WTC11 (cell line): ENCODE data around the gene GRID2. TPM values are rescaled to one million over a fixed set of nuclear protein-coding genes. Genes with fewer than 3 reads are reported as not detected.

Experiments used
- ATAC-seq: fragments of 200-7000 bp; cut with Tn5 transposase; 2 replicates; pipeline ENCODE4 v1.10.0; 2021; ENCODE audit warnings: mild to moderate bottlenecking, moderate library complexity
- CTCF ChIA-PET: fragments of 300-600 bp; sonication (Branson Sonifier 250); formaldehyde crosslinking; loops from one replicate; lab custom pipeline; 2021; ENCODE audit warnings: antibody characterized with exemption; lab: Charles Lee
- POLR2A ChIA-PET: fragments of 350-600 bp; sonication (Branson Sonifier 250); formaldehyde crosslinking; loops from one replicate; lab custom pipeline; 2021; ENCODE audit warnings: antibody characterized with exemption; lab: Charles Lee
- DNase-seq: peaks from one replicate; pipeline ENCODE4 v3.0.0; 2021; ENCODE audit warnings: low spot score
- H3K27ac Mint-ChIP-seq: 2 replicates; pipeline ENCODE4 v1.8.0; 2021; ENCODE audit warnings: mixed read lengths
- H3K27me3 Mint-ChIP-seq: 2 replicates; pipeline ENCODE4 v1.8.0; 2021; ENCODE audit warnings: low read depth, mild to moderate bottlenecking, moderate library complexity, mixed read lengths
- H3K36me3 Mint-ChIP-seq: 2 replicates; pipeline ENCODE4 v1.8.0; 2021; ENCODE audit warnings: mixed read lengths
- H3K4me1 Mint-ChIP-seq: 2 replicates; pipeline ENCODE4 v1.8.0; 2022; ENCODE audit warnings: mixed read lengths
- H3K4me3 Mint-ChIP-seq: 2 replicates; pipeline ENCODE4 v1.8.0; 2021; ENCODE audit warnings: mild to moderate bottlenecking, moderate library complexity, mixed read lengths
- H3K9me3 Mint-ChIP-seq: 2 replicates; pipeline ENCODE4 v1.8.0; 2021; ENCODE audit warnings: mixed read lengths
- EMX1 ChIP-seq: fragments of 250-450 bp; sonication (Bioruptor Pico); IDR thresholded peaks from 2 replicates; pipeline ENCODE4 v1.8.0; 2021; ENCODE audit warnings: mild to moderate bottlenecking
- ETV6 ChIP-seq: sonication (generic); formaldehyde crosslinking; IDR thresholded peaks from 2 replicates; pipeline ENCODE4 v1.8.1; 2022; ENCODE audit warnings: mild to moderate bottlenecking, missing genetic modification reagents
- FOXP1 ChIP-seq: sonication (generic); formaldehyde crosslinking; IDR thresholded peaks from 2 replicates; pipeline ENCODE4 v1.8.0; 2022; ENCODE audit warnings: missing genetic modification reagents, mild to moderate bottlenecking, moderate library complexity, borderline replicate concordance
- JUN ChIP-seq: sonication (generic); formaldehyde crosslinking; IDR thresholded peaks from 2 replicates; pipeline ENCODE4 v1.8.0; 2023; ENCODE audit warnings: mild to moderate bottlenecking, missing genetic modification reagents
- MYBL2 ChIP-seq: sonication (generic); formaldehyde crosslinking; IDR thresholded peaks from 2 replicates; pipeline ENCODE4 v1.8.1; 2023; ENCODE audit warnings: mild to moderate bottlenecking, moderate library complexity, missing genetic modification reagents
- NR3C1 ChIP-seq: sonication (generic); formaldehyde crosslinking; conservative IDR thresholded peaks from 2 replicates; pipeline ENCODE4 v1.8.1; 2023; ENCODE audit warnings: low read depth, mild to moderate bottlenecking, missing genetic modification reagents
- ZNF121 ChIP-seq: sonication (generic); formaldehyde crosslinking; IDR thresholded peaks from 2 replicates; pipeline ENCODE4 v1.8.0; 2023; ENCODE audit warnings: missing genetic modification reagents
- total RNA-seq: library from RNA; stranded (reverse); gene quantifications from 3 replicates; pipeline ENCODE4 v1.2.3, GENCODE V29; 2021
- TF ChIP-seq, protein P1 (sequence below): sonication (generic); formaldehyde crosslinking; IDR thresholded peaks from 2 replicates; pipeline ENCODE4 v1.8.1; 2023; ENCODE audit warnings: mild to moderate bottlenecking, moderate library complexity, missing genetic modification reagents
- TF ChIP-seq, protein P2 (sequence below): fragments of 250-450 bp; sonication (Bioruptor Pico); IDR thresholded peaks from 2 replicates; pipeline ENCODE4 v1.9.0; 2021; ENCODE audit warnings: mild to moderate bottlenecking
- TF ChIP-seq, protein P3 (sequence below): sonication (generic); formaldehyde crosslinking; conservative IDR thresholded peaks from 2 replicates; pipeline ENCODE4 v1.8.1; 2022; ENCODE audit warnings: mild to moderate bottlenecking, missing genetic modification reagents
- TF ChIP-seq, protein P4 (sequence below): sonication (generic); formaldehyde crosslinking; IDR thresholded peaks from 2 replicates; pipeline ENCODE4 v1.8.1; 2022; ENCODE audit warnings: missing genetic modification reagents, borderline replicate concordance
- TF ChIP-seq, protein P5 (sequence below): sonication (generic); formaldehyde crosslinking; IDR thresholded peaks from 2 replicates; pipeline ENCODE4 v1.8.1; 2023; ENCODE audit warnings: mild to moderate bottlenecking, missing genetic modification reagents
- TF ChIP-seq, protein P6 (sequence below): fragments of 250-450 bp; sonication (Bioruptor Pico); IDR thresholded peaks from 2 replicates; pipeline ENCODE4 v1.9.0; 2021; ENCODE audit warnings: mild to moderate bottlenecking, borderline replicate concordance
- TF ChIP-seq, protein P7 (sequence below): sonication (generic); formaldehyde crosslinking; IDR thresholded peaks from 2 replicates; pipeline ENCODE4 v1.8.1; 2022; ENCODE audit warnings: low read depth, mild to moderate bottlenecking, moderate library complexity, missing genetic modification reagents, borderline replicate concordance
- TF ChIP-seq, protein P8 (sequence below): fragments of 250-450 bp; sonication (Bioruptor Pico); IDR thresholded peaks from 2 replicates; pipeline ENCODE4 v1.9.0; 2021; ENCODE audit warnings: mild to moderate bottlenecking
- TF ChIP-seq, protein P9 (sequence below): sonication (generic); formaldehyde crosslinking; IDR thresholded peaks from 2 replicates; pipeline ENCODE4 v1.8.0; 2022; ENCODE audit warnings: mild to moderate bottlenecking, missing genetic modification reagents
- TF ChIP-seq, protein P10 (sequence below): fragments of 250-450 bp; sonication (Bioruptor Pico); IDR thresholded peaks from 2 replicates; pipeline ENCODE4 v2.1.2; 2022; ENCODE audit warnings: mild to moderate bottlenecking, moderate library complexity

The GRID2 gene
- total RNA-seq, 1 experiment from 2014 or later = 26.8 TPM

DNA sequence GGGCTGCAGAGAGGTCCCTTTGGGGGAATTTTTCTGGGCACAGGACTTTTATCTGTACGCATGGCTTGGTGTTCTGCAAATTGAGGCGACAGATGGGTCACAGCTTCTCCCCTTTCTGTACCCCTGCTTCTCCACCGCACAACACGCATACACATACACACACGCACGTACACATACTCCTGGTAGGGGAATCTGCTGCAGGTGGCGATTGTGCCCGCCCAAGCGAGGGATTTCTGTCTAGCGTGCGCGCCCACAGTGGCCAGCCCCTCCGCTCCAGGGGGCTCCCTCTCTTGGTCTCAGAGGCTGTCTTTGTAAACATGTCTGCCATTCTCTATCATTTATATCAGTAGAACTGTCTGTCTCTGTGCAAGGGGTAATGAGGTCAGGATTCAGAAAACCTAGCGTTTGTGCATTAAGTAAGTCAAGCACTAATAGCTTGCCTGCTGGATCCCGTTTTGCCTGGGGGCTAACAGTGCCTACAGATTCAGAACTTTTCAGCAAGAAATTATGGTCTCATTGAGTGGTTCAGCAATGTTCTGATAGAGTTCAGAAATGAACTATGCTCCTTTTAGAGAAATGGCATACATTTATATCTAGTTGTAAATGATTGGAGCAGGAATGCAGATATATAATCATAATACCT lies 2.2 kb downstream of the GRID2 start:
- Mint-ChIP-seq H3K4me3 (peak overlapping the region; percentile 93), H3K36me3 (no peaks in the 10 kb centered on the region), H3K9me3 (no peaks in the 10 kb centered on the region), H3K27me3 (no peaks in the 10 kb centered on the region), H3K4me1 (peaks cover 51% of the 10 kb centered on the region), H3K27ac (peak overlapping the region; percentile 97)
- DNase-seq = peak; percentile 42
- ChIA-PET POLR2A (interaction anchor here (0.6 to 1.3 kb wide), 3 partner anchors 47 to 140 kb away, joined by 3 to 8 read pairs (median 3); no protein-coding TSS in a partner anchor), CTCF (no interaction called here)
- ATAC-seq = peak; percentile 11
- TF ChIP-seq, protein P1, sequence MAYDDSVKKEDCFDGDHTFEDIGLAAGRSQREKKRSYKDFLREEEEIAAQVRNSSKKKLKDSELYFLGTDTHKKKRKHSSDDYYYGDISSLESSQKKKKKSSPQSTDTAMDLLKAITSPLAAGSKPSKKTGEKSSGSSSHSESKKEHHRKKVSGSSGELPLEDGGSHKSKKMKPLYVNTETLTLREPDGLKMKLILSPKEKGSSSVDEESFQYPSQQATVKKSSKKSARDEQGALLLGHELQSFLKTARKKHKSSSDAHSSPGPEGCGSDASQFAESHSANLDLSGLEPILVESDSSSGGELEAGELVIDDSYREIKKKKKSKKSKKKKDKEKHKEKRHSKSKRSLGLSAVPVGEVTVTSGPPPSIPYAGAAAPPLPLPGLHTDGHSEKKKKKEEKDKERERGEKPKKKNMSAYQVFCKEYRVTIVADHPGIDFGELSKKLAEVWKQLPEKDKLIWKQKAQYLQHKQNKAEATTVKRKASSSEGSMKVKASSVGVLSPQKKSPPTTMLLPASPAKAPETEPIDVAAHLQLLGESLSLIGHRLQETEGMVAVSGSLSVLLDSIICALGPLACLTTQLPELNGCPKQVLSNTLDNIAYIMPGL = no peak
- no peak for TF ChIP-seq FOXP1 (CRISPR knock-in tag)
- TF ChIP-seq, protein P2, sequence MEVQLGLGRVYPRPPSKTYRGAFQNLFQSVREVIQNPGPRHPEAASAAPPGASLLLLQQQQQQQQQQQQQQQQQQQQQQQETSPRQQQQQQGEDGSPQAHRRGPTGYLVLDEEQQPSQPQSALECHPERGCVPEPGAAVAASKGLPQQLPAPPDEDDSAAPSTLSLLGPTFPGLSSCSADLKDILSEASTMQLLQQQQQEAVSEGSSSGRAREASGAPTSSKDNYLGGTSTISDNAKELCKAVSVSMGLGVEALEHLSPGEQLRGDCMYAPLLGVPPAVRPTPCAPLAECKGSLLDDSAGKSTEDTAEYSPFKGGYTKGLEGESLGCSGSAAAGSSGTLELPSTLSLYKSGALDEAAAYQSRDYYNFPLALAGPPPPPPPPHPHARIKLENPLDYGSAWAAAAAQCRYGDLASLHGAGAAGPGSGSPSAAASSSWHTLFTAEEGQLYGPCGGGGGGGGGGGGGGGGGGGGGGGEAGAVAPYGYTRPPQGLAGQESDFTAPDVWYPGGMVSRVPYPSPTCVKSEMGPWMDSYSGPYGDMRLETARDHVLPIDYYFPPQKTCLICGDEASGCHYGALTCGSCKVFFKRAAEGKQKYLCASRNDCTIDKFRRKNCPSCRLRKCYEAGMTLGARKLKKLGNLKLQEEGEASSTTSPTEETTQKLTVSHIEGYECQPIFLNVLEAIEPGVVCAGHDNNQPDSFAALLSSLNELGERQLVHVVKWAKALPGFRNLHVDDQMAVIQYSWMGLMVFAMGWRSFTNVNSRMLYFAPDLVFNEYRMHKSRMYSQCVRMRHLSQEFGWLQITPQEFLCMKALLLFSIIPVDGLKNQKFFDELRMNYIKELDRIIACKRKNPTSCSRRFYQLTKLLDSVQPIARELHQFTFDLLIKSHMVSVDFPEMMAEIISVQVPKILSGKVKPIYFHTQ (CRISPR knock-in tag) = no peak
- TF ChIP-seq, protein P3, sequence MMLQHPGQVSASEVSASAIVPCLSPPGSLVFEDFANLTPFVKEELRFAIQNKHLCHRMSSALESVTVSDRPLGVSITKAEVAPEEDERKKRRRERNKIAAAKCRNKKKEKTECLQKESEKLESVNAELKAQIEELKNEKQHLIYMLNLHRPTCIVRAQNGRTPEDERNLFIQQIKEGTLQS (CRISPR knock-in tag) = no peak
- no peak for TF ChIP-seq EMX1 (CRISPR knock-in tag)
- TF ChIP-seq, protein P4, sequence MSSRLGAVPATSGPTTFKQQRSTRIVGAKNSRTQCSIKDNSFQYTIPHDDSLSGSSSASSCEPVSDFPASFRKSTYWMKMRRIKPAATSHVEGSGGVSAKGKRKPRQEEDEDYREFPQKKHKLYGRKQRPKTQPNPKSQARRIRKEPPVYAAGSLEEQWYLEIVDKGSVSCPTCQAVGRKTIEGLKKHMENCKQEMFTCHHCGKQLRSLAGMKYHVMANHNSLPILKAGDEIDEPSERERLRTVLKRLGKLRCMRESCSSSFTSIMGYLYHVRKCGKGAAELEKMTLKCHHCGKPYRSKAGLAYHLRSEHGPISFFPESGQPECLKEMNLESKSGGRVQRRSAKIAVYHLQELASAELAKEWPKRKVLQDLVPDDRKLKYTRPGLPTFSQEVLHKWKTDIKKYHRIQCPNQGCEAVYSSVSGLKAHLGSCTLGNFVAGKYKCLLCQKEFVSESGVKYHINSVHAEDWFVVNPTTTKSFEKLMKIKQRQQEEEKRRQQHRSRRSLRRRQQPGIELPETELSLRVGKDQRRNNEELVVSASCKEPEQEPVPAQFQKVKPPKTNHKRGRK (CRISPR knock-in tag) = no peak
- TF ChIP-seq, protein P5, sequence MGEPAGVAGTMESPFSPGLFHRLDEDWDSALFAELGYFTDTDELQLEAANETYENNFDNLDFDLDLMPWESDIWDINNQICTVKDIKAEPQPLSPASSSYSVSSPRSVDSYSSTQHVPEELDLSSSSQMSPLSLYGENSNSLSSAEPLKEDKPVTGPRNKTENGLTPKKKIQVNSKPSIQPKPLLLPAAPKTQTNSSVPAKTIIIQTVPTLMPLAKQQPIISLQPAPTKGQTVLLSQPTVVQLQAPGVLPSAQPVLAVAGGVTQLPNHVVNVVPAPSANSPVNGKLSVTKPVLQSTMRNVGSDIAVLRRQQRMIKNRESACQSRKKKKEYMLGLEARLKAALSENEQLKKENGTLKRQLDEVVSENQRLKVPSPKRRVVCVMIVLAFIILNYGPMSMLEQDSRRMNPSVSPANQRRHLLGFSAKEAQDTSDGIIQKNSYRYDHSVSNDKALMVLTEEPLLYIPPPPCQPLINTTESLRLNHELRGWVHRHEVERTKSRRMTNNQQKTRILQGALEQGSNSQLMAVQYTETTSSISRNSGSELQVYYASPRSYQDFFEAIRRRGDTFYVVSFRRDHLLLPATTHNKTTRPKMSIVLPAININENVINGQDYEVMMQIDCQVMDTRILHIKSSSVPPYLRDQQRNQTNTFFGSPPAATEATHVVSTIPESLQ = no peak
- TF ChIP-seq, protein P6, sequence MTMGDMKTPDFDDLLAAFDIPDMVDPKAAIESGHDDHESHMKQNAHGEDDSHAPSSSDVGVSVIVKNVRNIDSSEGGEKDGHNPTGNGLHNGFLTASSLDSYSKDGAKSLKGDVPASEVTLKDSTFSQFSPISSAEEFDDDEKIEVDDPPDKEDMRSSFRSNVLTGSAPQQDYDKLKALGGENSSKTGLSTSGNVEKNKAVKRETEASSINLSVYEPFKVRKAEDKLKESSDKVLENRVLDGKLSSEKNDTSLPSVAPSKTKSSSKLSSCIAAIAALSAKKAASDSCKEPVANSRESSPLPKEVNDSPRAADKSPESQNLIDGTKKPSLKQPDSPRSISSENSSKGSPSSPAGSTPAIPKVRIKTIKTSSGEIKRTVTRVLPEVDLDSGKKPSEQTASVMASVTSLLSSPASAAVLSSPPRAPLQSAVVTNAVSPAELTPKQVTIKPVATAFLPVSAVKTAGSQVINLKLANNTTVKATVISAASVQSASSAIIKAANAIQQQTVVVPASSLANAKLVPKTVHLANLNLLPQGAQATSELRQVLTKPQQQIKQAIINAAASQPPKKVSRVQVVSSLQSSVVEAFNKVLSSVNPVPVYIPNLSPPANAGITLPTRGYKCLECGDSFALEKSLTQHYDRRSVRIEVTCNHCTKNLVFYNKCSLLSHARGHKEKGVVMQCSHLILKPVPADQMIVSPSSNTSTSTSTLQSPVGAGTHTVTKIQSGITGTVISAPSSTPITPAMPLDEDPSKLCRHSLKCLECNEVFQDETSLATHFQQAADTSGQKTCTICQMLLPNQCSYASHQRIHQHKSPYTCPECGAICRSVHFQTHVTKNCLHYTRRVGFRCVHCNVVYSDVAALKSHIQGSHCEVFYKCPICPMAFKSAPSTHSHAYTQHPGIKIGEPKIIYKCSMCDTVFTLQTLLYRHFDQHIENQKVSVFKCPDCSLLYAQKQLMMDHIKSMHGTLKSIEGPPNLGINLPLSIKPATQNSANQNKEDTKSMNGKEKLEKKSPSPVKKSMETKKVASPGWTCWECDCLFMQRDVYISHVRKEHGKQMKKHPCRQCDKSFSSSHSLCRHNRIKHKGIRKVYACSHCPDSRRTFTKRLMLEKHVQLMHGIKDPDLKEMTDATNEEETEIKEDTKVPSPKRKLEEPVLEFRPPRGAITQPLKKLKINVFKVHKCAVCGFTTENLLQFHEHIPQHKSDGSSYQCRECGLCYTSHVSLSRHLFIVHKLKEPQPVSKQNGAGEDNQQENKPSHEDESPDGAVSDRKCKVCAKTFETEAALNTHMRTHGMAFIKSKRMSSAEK = no peak
- TF ChIP-seq JUN (CRISPR knock-in tag) = no peak
- TF ChIP-seq, protein P7, sequence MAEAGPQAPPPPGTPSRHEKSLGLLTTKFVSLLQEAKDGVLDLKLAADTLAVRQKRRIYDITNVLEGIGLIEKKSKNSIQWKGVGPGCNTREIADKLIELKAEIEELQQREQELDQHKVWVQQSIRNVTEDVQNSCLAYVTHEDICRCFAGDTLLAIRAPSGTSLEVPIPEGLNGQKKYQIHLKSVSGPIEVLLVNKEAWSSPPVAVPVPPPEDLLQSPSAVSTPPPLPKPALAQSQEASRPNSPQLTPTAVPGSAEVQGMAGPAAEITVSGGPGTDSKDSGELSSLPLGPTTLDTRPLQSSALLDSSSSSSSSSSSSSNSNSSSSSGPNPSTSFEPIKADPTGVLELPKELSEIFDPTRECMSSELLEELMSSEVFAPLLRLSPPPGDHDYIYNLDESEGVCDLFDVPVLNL = no peak
- TF ChIP-seq, protein P8, sequence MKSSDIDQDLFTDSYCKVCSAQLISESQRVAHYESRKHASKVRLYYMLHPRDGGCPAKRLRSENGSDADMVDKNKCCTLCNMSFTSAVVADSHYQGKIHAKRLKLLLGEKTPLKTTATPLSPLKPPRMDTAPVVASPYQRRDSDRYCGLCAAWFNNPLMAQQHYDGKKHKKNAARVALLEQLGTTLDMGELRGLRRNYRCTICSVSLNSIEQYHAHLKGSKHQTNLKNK (CRISPR knock-in tag) = no peak
- no peak for TF ChIP-seq ZNF121 (CRISPR knock-in tag)
- no peak for TF ChIP-seq NR3C1 (CRISPR knock-in tag)
- TF ChIP-seq MYBL2 (CRISPR knock-in tag) = no peak
- TF ChIP-seq, protein P9, sequence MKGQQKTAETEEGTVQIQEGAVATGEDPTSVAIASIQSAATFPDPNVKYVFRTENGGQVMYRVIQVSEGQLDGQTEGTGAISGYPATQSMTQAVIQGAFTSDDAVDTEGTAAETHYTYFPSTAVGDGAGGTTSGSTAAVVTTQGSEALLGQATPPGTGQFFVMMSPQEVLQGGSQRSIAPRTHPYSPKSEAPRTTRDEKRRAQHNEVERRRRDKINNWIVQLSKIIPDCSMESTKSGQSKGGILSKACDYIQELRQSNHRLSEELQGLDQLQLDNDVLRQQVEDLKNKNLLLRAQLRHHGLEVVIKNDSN (CRISPR knock-in tag) = no peak
- TF ChIP-seq ETV6 (CRISPR knock-in tag) = no peak
- TF ChIP-seq, protein P10, sequence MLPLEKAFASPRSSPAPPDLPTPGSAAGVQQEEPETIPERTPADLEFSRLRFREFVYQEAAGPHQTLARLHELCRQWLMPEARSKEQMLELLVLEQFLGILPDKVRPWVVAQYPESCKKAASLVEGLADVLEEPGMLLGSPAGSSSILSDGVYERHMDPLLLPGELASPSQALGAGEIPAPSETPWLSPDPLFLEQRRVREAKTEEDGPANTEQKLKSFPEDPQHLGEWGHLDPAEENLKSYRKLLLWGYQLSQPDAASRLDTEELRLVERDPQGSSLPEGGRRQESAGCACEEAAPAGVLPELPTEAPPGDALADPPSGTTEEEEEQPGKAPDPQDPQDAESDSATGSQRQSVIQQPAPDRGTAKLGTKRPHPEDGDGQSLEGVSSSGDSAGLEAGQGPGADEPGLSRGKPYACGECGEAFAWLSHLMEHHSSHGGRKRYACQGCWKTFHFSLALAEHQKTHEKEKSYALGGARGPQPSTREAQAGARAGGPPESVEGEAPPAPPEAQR = no peak
